ENCODE results near the gene PHETA1. TPM values are rescaled to one million over a fixed set of nuclear protein-coding genes. Genes with fewer than 3 reads are reported as not detected.

PHETA1 gene
- total RNA-seq, 1 donor from 2014 or later = 14.9 TPM

DNA sequence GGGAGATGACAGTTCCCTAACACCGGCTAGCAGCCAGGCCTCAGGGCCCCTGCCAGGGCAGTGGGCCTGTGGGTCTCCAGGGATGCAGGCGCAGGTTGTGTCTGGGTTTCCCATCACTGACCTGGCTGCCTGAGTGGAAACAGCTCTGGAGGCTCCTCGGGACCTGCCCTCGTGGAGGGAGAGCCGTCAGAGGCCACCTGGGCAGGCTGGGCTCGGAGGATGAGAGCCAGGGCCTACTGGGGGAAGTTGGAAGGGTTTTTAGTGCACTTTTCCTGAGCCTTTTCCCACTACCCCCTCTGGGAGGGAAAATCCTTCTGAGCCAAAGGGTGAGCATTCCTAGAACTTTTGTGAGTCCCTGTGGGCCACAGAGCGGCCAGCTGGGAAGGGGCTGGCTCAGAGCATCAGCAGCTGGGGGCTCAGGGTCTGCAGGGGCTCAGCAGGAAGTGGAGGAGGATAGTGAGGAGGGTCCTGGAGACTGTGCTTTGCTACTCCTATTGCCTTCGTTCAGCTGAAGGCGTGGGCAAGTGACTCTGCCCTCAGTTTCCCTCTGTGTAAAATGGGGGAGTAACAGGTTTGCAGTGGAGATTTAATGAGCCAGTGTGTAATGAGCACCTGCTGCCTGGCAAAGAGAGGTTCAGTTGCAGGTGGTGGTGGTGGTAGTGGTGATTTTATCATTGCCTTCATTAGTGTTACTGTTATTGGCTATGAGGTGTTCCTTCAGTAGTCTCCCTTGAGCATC, 38.7 kb upstream of the PHETA1 start:
- Histone ChIP-seq H3K4me2 (ENCODE audit: low read length) (peak overlapping the region; percentile 93), H3K36me3 (ENCODE audit: insufficient read depth, low read length) (no peaks in the 10 kb centered on the region), H3K4me1 (ENCODE audit: insufficient read depth, low read length) (peaks cover 66% of the 10 kb centered on the region), H3K4me3 (ENCODE audit: insufficient read depth, low read depth, low read length) (peak overlapping the region; percentile 90), H4K20me1 (ENCODE audit: insufficient read depth, low read length) (peaks cover 21% of the 10 kb centered on the region), H3K27me3 (ENCODE audit: insufficient read depth, low read length) (no peaks in the 10 kb centered on the region), H3K27ac (ENCODE audit: low read depth, low read length) (peak overlapping the region; percentile 66), H3K9me3 (ENCODE audit: insufficient read depth, low read depth, low read length) (no peaks in the 10 kb centered on the region), H2AFZ (ENCODE audit: low read depth, low read length) (no peak overlapping the region), H3K79me2 (ENCODE audit: insufficient read depth, low read length) (peaks cover 67% of the 10 kb centered on the region), H3K9ac (ENCODE audit: low read length) (peak overlapping the region; percentile 91)
- Mint-ChIP-seq H3K27ac (ENCODE audit: unreplicated experiment) (peak overlapping the region; percentile 87), H3K27me3 (ENCODE audit: low read depth, unreplicated experiment) (no peaks in the 10 kb centered on the region), H3K9me3 (ENCODE audit: unreplicated experiment) (no peaks in the 10 kb centered on the region), H3K4me1 (ENCODE audit: low read depth, unreplicated experiment) (peaks cover 32% of the 10 kb centered on the region), H3K36me3 (ENCODE audit: low read depth, unreplicated experiment) (peaks cover 1% of the 10 kb centered on the region), H3K4me3 (ENCODE audit: unreplicated experiment) (peak overlapping the region; percentile 93)
- TF ChIP-seq, protein P1, sequence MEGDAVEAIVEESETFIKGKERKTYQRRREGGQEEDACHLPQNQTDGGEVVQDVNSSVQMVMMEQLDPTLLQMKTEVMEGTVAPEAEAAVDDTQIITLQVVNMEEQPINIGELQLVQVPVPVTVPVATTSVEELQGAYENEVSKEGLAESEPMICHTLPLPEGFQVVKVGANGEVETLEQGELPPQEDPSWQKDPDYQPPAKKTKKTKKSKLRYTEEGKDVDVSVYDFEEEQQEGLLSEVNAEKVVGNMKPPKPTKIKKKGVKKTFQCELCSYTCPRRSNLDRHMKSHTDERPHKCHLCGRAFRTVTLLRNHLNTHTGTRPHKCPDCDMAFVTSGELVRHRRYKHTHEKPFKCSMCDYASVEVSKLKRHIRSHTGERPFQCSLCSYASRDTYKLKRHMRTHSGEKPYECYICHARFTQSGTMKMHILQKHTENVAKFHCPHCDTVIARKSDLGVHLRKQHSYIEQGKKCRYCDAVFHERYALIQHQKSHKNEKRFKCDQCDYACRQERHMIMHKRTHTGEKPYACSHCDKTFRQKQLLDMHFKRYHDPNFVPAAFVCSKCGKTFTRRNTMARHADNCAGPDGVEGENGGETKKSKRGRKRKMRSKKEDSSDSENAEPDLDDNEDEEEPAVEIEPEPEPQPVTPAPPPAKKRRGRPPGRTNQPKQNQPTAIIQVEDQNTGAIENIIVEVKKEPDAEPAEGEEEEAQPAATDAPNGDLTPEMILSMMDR (IDR thresholded peaks at IDR 0.05; ENCODE audit: insufficient read depth, low read depth, low read length) = no peak
- no peak for TF ChIP-seq EZH2 (IDR thresholded peaks at IDR 0.05; ENCODE audit: insufficient read depth, low read length)
- FAIRE-seq (no peak), DNase-seq (ENCODE audit: low read depth) (no peak)

DNA sequence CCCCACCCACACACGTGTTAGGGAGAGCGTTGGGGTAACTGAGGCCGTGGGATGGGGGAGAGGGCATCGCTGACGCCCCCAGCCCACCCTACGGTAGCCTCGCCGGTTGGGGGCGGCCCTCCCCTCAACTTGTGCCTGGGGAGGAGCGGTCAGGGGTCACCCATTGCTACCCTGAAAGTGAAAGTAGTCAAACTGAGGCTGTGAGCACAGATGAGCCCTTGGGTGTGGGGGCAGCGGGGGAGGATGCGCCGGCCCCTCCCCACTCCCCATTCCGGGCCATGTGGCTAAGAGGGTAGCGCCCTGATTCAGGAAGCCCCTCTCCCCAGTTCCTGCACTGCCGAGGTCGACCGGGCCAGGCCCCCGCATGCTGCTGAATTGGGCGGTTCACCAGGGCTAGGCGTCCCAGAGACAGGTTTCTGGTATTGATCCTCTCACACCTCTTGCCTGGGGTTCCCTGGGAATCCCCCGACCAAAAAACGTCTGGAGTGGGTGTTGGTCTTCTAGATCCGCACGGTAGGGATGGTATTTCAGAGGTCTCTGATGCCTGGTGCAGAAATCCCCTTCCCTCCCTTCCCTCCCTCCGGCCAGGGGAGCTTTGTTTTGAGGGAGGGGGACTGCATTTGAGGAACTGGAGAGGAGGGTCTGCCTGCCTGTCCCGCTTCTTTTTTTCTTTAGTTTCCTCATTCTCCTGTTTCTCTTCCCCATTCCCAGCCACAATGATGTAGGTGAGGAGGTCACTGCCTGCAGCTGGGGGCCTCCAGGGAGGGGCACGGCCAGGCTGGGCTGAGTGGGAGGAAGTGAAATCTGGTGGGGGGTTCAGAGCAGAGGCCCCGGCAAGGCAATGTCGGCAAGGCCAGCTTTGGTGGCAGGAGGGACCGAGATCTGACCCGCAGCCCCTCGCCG, 37.8 kb upstream of the PHETA1 start:
- no peaks in the 10 kb centered on the region for H3K27me3 Mint-ChIP-seq (ENCODE audit: low read depth, unreplicated experiment)
- H3K9me3 ChIP-seq (ENCODE audit: insufficient read depth, low read depth, low read length) = no peaks in the 10 kb centered on the region
- peaks cover 1% of the 10 kb centered on the region for H3K36me3 Mint-ChIP-seq (ENCODE audit: low read depth, unreplicated experiment)
- H3K9me3 Mint-ChIP-seq (ENCODE audit: unreplicated experiment) = no peaks in the 10 kb centered on the region
- H3K4me3 Mint-ChIP-seq (ENCODE audit: unreplicated experiment) = peak overlapping the region; percentile 93
- peak overlapping the region; percentile 87 for H3K27ac Mint-ChIP-seq (ENCODE audit: unreplicated experiment)
- no peaks in the 10 kb centered on the region for H3K27me3 ChIP-seq (ENCODE audit: insufficient read depth, low read length)
- no peak for FAIRE-seq
- H2AFZ ChIP-seq (ENCODE audit: low read depth, low read length) = peak overlapping the region; percentile 28
- peaks cover 59% of the 10 kb centered on the region for H3K79me2 ChIP-seq (ENCODE audit: insufficient read depth, low read length)
- H3K27ac ChIP-seq (ENCODE audit: low read depth, low read length) = peak overlapping the region; percentile 66
- peak overlapping the region; percentile 90 for H3K4me3 ChIP-seq (ENCODE audit: insufficient read depth, low read depth, low read length)
- DNase-seq (ENCODE audit: low read depth) = no peak
- no peaks in the 10 kb centered on the region for H3K36me3 ChIP-seq (ENCODE audit: insufficient read depth, low read length)
- peaks cover 59% of the 10 kb centered on the region for H3K4me1 ChIP-seq (ENCODE audit: insufficient read depth, low read length)
- H4K20me1 ChIP-seq (ENCODE audit: insufficient read depth, low read length) = peaks cover 19% of the 10 kb centered on the region
- TF ChIP-seq EZH2 (IDR thresholded peaks at IDR 0.05; ENCODE audit: insufficient read depth, low read length) = no peak
- TF ChIP-seq, protein P1 (IDR thresholded peaks at IDR 0.05; ENCODE audit: insufficient read depth, low read depth, low read length) = no peak
- H3K4me2 ChIP-seq (ENCODE audit: low read length) = peak overlapping the region; percentile 93
- peaks cover 24% of the 10 kb centered on the region for H3K4me1 Mint-ChIP-seq (ENCODE audit: low read depth, unreplicated experiment)
- peak overlapping the region; percentile 91 for H3K9ac ChIP-seq (ENCODE audit: low read length)
